H1 (cell line): Measurements from ENCODE around the gene IL17REL. TPM values are rescaled to one million over a fixed set of nuclear protein-coding genes. Genes with fewer than 3 reads are reported as not detected.

Experiments
- CTCF ChIA-PET: fragments of 300-600 bp; sonication (Branson Sonifier 250); formaldehyde crosslinking; loops from one replicate; lab custom pipeline; 2021; ENCODE audit not compliant: partially characterized antibody; lab: Charles Lee
- POLR2A ChIA-PET: fragments of 300-600 bp; sonication (Branson Sonifier 250); formaldehyde crosslinking; loops from one replicate; lab custom pipeline; 2021; ENCODE audit warnings: inconsistent platforms; ENCODE audit not compliant: partially characterized antibody; lab: Charles Lee
- DNase-seq, 2 experiments: peaks; one replicate each; pipeline versions ENCODE4 v3.0.0 to v3.0.0-alpha.2; 2010 to 2022; ENCODE audit warnings: low spot score in 2 of 2, low read depth in 1 of 2, mixed read lengths in 1 of 2
- FAIRE-seq: peaks from 2 replicates; lab custom pipeline; 2011; peaks lifted over from hg19 to GRCh38; lab: Jason Lieb, UNC
- H2AFZ ChIP-seq: 2 replicates; pipeline ENCODE4 v1.8.1; 2012; ENCODE audit warnings: low read length, inconsistent platforms
- H2AK5ac ChIP-seq: 2 replicates; pipeline ENCODE4 v1.6.1; 2013; ENCODE audit warnings: low read depth, low read length
- H2BK120ac ChIP-seq: replicated peaks from 2 replicates; pipeline ENCODE3; 2013; ENCODE audit warnings: low read depth, low read length, inconsistent platforms
- H2BK12ac ChIP-seq: 2 replicates; pipeline ENCODE4 v1.6.1; 2013; ENCODE audit warnings: low read depth, low read length
- H2BK15ac ChIP-seq: 2 replicates; pipeline ENCODE4 v1.6.1; 2013; ENCODE audit warnings: low read length
- H2BK20ac ChIP-seq: 2 replicates; pipeline ENCODE4 v1.6.1; 2013; ENCODE audit warnings: low read length
- H2BK5ac ChIP-seq: 2 replicates; pipeline ENCODE4 v1.6.1; 2013; ENCODE audit warnings: low read depth, low read length
- H3K14ac ChIP-seq: 2 replicates; pipeline ENCODE4 v1.6.1; 2013; ENCODE audit warnings: inconsistent platforms; ENCODE audit not compliant: insufficient read length
- H3K18ac ChIP-seq: 2 replicates; pipeline ENCODE4 v1.6.1; 2013; ENCODE audit warnings: low read length; ENCODE audit errors: extremely low read depth
- H3K23ac ChIP-seq: 2 replicates; pipeline ENCODE4 v1.6.1; 2013; ENCODE audit warnings: inconsistent platforms; ENCODE audit not compliant: insufficient read length
- H3K23me2 ChIP-seq: 2 replicates; pipeline ENCODE4 v1.6.1; 2013; ENCODE audit warnings: low read depth, low read length
- H3K27ac ChIP-seq: 2 replicates; pipeline ENCODE4 v1.6.1; 2011; ENCODE audit warnings: low read depth, low read length, inconsistent platforms
- H3K27me3 ChIP-seq, 4 experiments: replicated peaks in 1 of 4; 1 replicate in 1 of 4; 2 replicates in 3 of 4; pipeline versions ENCODE4 v1.6.1 to v1.8.1; 2011 to 2013; ENCODE audit warnings: low read length in 3 of 4, mild to moderate bottlenecking in 3 of 4, inconsistent platforms in 2 of 4, mixed read lengths in 2 of 4, moderate library complexity in 1 of 4; ENCODE audit not compliant: control insufficient read depth in 3 of 4, insufficient read depth in 3 of 4; ENCODE audit errors: extremely low read depth in 1 of 4
- H3K36me3 ChIP-seq, 4 experiments: 2 replicates each; pipeline versions ENCODE4 v1.6.1 to v1.8.1; 2011 to 2013; ENCODE audit warnings: mild to moderate bottlenecking in 4 of 4, low read length in 3 of 4, moderate library complexity in 2 of 4, control low read depth in 1 of 4, inconsistent platforms in 1 of 4; ENCODE audit not compliant: insufficient read depth in 4 of 4, control insufficient read depth in 2 of 4
- H3K4ac ChIP-seq: replicated peaks from 2 replicates; pipeline ENCODE3; 2013; ENCODE audit warnings: low read length, low read depth, mixed read lengths, inconsistent platforms; ENCODE audit not compliant: insufficient read length
- H3K4me1 ChIP-seq, 4 experiments: replicated peaks in 1 of 4; 1 replicate in 1 of 4; 2 replicates in 3 of 4; pipeline versions ENCODE4 v1.6.1 to v1.8.1; 2011 to 2013; ENCODE audit warnings: low read length in 3 of 4, inconsistent platforms in 2 of 4, mixed read lengths in 1 of 4; ENCODE audit not compliant: insufficient read depth in 4 of 4, control insufficient read depth in 3 of 4
- H3K4me2 ChIP-seq, 2 experiments: 2 replicates each; pipeline versions ENCODE4 v1.6.1 to v1.8.1; 2011 to 2013; ENCODE audit warnings: low read depth in 2 of 2, low read length in 2 of 2, control low read depth in 1 of 2, inconsistent platforms in 1 of 2, mild to moderate bottlenecking in 1 of 2; ENCODE audit not compliant: insufficient read depth in 1 of 2
- H3K4me3 ChIP-seq, 4 experiments: fragments of 200-600, 300-600 bp in 1 of 4; sonication (generic), shearing (Covaris generic), sonication (Bioruptor Twin) in 1 of 4; 2 replicates each; pipeline versions ENCODE4 v1.5.1 to v1.8.1; 2011 to 2016; ENCODE audit warnings: low read length in 4 of 4, low read depth in 3 of 4, control low read depth in 2 of 4, inconsistent platforms in 2 of 4, mild to moderate bottlenecking in 2 of 4, mixed read lengths in 1 of 4, moderate library complexity in 1 of 4; ENCODE audit not compliant: insufficient read depth in 2 of 4; ENCODE audit errors: extremely low read depth in 1 of 4
- H3K56ac ChIP-seq: replicated peaks from 2 replicates; pipeline ENCODE3; 2013; ENCODE audit warnings: low read depth, mild to moderate bottlenecking, mixed read lengths, low read length, inconsistent platforms; ENCODE audit not compliant: insufficient read length
- H3K79me1 ChIP-seq: 2 replicates; pipeline ENCODE4 v1.6.1; 2013; ENCODE audit warnings: low read depth, low read length, control low read depth
- H3K79me2 ChIP-seq, 2 experiments: 2 replicates each; pipeline versions ENCODE4 v1.6.1 to v1.8.1; 2012 to 2013; ENCODE audit warnings: low read length in 2 of 2, mild to moderate bottlenecking in 2 of 2, inconsistent platforms in 1 of 2; ENCODE audit not compliant: insufficient read depth in 2 of 2, control insufficient read depth in 1 of 2
- H3K9ac ChIP-seq, 4 experiments: replicated peaks in 1 of 4; 1 replicate in 1 of 4; 2 replicates in 3 of 4; pipeline versions ENCODE4 v1.6.1 to v1.8.1; 2011 to 2013; ENCODE audit warnings: low read depth in 3 of 4, low read length in 3 of 4, control low read depth in 2 of 4, mild to moderate bottlenecking in 2 of 4, moderate library complexity in 2 of 4, inconsistent platforms in 1 of 4; ENCODE audit errors: extremely low read depth in 1 of 4
- H3K9me3 ChIP-seq, 2 experiments: 2 replicates each; pipeline versions ENCODE4 v1.6.1 to v1.8.1; 2012 to 2013; ENCODE audit warnings: mild to moderate bottlenecking in 2 of 2, moderate library complexity in 2 of 2, control low read depth in 1 of 2, inconsistent platforms in 1 of 2, low read depth in 1 of 2, low read length in 1 of 2, mixed read lengths in 1 of 2; ENCODE audit not compliant: insufficient read depth in 2 of 2
- H4K20me1 ChIP-seq, 2 experiments: replicated peaks in 1 of 2; 2 replicates each; pipeline versions ENCODE3 to v1.8.1; 2011 to 2013; ENCODE audit warnings: inconsistent platforms in 2 of 2, low read length in 2 of 2, mild to moderate bottlenecking in 1 of 2; ENCODE audit not compliant: insufficient read depth in 2 of 2, control insufficient read depth in 1 of 2
- H4K5ac ChIP-seq: 2 replicates; pipeline ENCODE4 v1.6.1; 2013; ENCODE audit warnings: low read length, low read depth, mixed read lengths, inconsistent platforms; ENCODE audit not compliant: insufficient read length
- H4K8ac ChIP-seq: 2 replicates; pipeline ENCODE4 v1.8.0; 2013; ENCODE audit warnings: mild to moderate bottlenecking, moderate library complexity, low read length, inconsistent platforms; ENCODE audit not compliant: insufficient read depth; ENCODE audit errors: extremely low read depth
- H4K91ac ChIP-seq: replicated peaks from 2 replicates; pipeline ENCODE3; 2013; ENCODE audit warnings: low read length, mixed read lengths, inconsistent platforms; ENCODE audit not compliant: insufficient read length
- EP300 ChIP-seq, 2 experiments: IDR thresholded peaks; 1 replicate in 1 of 2; 2 replicates in 1 of 2; pipeline ENCODE4 v1.6.1; 2011 to 2012; ENCODE audit warnings: low read depth in 2 of 2, low read length in 2 of 2, mild to moderate bottlenecking in 2 of 2, borderline replicate concordance in 1 of 2, inconsistent platforms in 1 of 2, moderate library complexity in 1 of 2
- TAF1 ChIP-seq: IDR thresholded peaks from 2 replicates; pipeline ENCODE4 v1.6.1; 2011; ENCODE audit warnings: mild to moderate bottlenecking, low read depth, low read length
- WGBS, 2 experiments: shearing (Covaris generic) in 1 of 2; methylation state at CpG; one replicate each; pipeline versions ENCODE4 v1.1.6 to v1.1.7; 2013 to 2015; ENCODE audit warnings: low lambda C conversion rate in 2 of 2, mixed read lengths in 2 of 2, inconsistent platforms in 1 of 2, low coverage in 1 of 2, missing lambda C conversion rate in 1 of 2; ENCODE audit not compliant: insufficient replicate concordance in 2 of 2, insufficient coverage in 1 of 2, insufficient read length in 1 of 2; ENCODE audit errors: extremely low coverage in 1 of 2, missing lambda C conversion rate in 1 of 2; 5-methylcytosine and 5-hydroxymethylcytosine counted together
- polyA plus RNA-seq, 7 experiments: library from polyadenylated mRNA; depleted of rRNA in 3 of 7; stranded (reverse) in 5 of 7; unstranded in 2 of 7; fragments of >200 nt in 5 of 7; fragments of 200-250 nt in 2 of 7; gene quantifications; 1 replicate in 5 of 7; 2 replicates in 1 of 7; 4 replicates in 1 of 7; pipeline versions ENCODE4 v1.2.1 to v1.2.3, GENCODE V29; 2011 to 2013; ENCODE audit warnings: missing spikeins in 2 of 7, mixed read lengths in 2 of 7
- total RNA-seq: library from RNA; stranded (reverse); fragmentation: NEBNext Ultra II Directional; extraction: Animal tissue kit (Norgen Biotek cat#: 25700); gene quantifications from 2 replicates; pipeline ENCODE4 v1.2.1, GENCODE V29; 2021
- TF ChIP-seq, protein P1 (sequence below): IDR thresholded peaks from 2 replicates; pipeline ENCODE4 v1.6.1; 2012; ENCODE audit warnings: inconsistent platforms

The IL17REL gene
- total and polyA plus RNA-seq, 2 of the 8 experiments (the other 6 are each of a cell fraction or from before 2014, with no cell fraction given), result 0.15 to 0.20 TPM

DNA sequence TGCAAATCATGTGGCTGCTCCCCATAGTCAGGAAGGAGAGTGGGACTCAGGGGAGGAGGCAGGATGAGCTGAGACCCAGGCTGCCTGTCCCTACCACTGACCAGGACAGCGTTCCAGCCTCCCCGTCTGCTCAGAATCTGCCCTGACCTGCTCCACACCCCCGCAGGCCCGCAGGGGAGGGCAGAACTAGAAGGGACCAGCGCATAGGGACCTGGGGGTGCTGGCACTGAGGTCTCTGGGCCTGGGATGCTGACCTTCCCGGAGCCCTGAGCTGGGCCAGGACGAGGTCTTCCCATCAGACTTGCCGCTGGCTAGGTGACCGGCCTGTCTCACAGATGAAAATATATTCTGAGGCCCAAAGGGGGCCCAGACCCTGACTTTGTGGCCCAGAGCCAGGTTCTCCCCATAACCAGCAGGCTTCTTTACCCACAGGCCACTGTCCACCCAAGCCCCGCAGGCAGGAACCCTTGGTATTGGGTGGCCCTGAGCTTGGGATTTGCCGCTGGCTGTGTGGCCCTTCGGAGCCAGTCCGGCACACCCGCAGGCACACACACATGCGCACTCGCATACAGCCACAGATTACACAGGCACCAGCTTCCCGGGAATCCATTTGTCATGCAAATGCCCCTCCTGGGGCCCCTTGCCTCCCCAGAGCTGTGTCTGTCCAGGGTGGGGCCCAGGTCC is 65.8 kb downstream of the IL17REL start:
- H2BK15ac ChIP-seq, result no peak overlapping the region
- no peak overlapping the region for H3K4ac ChIP-seq
- no peaks in the 10 kb centered on the region for H3K79me2 ChIP-seq
- no peak overlapping the region for H3K27ac ChIP-seq
- H3K27me3 ChIP-seq, result no peaks in the 10 kb centered on the region; a peak in 1 of 7 replicates
- H2BK12ac ChIP-seq, result 0 out of 2 replicates have a peak overlapping the region, but pooled peaks have one; percentile 68
- H3K56ac ChIP-seq, result no peak overlapping the region
- H2BK20ac ChIP-seq, result 0 out of 2 replicates have a peak overlapping the region, but pooled peaks have one; percentile 3
- H3K18ac ChIP-seq, result peak overlapping the region; percentile 13; the same call in 1 of the 2 replicates
- H4K20me1 ChIP-seq, result no peaks in the 10 kb centered on the region
- H3K9me3 ChIP-seq, result no peaks in the 10 kb centered on the region
- no peaks in the 10 kb centered on the region for H3K36me3 ChIP-seq
- no peak overlapping the region for H3K23ac ChIP-seq
- no peak for FAIRE-seq
- peak overlapping the region; percentile 93 for H4K91ac ChIP-seq
- peaks cover 3% of the 10 kb centered on the region; the same call in 1 of the 2 replicates for H3K23me2 ChIP-seq
- H2BK5ac ChIP-seq, result no peak overlapping the region; the same call in 1 of the 2 replicates
- H3K4me1 ChIP-seq, result peaks cover 0 to 29% (median 12%) of the 10 kb centered on the region in 4 experiments; a peak in 5 of 7 replicates
- H3K9ac ChIP-seq, result no peak overlapping the region
- no peak overlapping the region for H3K14ac ChIP-seq
- ChIA-PET CTCF (interaction anchor here (0.6 to 2.4 kb wide), 10 partner anchors 9 to 112 kb away, joined by 3 to 9 read pairs (median 4); no protein-coding TSS in a partner anchor), POLR2A (interaction anchor here (0.7 to 2.1 kb wide), 4 partner anchors 9 to 58 kb away, joined by 3 to 7 read pairs (median 4); partner anchors contain the start of gene PIM3)
- H2AK5ac ChIP-seq, result no peak overlapping the region
- no peak overlapping the region for H4K5ac ChIP-seq
- H3K79me1 ChIP-seq, result no peaks in the 10 kb centered on the region
- peak overlapping the region; percentile 35; the same call in 1 of the 2 replicates for H4K8ac ChIP-seq
- DNase-seq, result no peak
- 88% methylated on average over 17 of the region's 17 CpGs; no CpG with 5 or more reads in 1 of the 2 experiments for WGBS, 2 experiments
- no peak overlapping the region for H3K4me2 ChIP-seq
- H3K4me3 ChIP-seq, result no peak overlapping the region
- H2BK120ac ChIP-seq, result peak overlapping the region; percentile 64
- H2AFZ ChIP-seq, result no peak overlapping the region
- no peak for TF ChIP-seq TAF1
- TF ChIP-seq, protein P1, sequence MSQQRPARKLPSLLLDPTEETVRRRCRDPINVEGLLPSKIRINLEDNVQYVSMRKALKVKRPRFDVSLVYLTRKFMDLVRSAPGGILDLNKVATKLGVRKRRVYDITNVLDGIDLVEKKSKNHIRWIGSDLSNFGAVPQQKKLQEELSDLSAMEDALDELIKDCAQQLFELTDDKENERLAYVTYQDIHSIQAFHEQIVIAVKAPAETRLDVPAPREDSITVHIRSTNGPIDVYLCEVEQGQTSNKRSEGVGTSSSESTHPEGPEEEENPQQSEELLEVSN, result no peak
- no peak for TF ChIP-seq EP300 (IDR thresholded peaks at IDR 0.05; ENCODE audit: borderline replicate concordance in 1 of 2, low read depth in 2 of 2, low read length in 2 of 2)
